DLD1 (cell line): ENCODE measurements around the gene CD300C.
"Not testable (repeated sequence)": the region's sequence is repeated elsewhere in the genome, so short reads cannot be mapped to it uniquely, and the experiment has no call there.

ENCODE experiments used
- in situ Hi-C: cut with HindIII; loops from 2 replicates; pipeline ENCODE4 v1.10.0; 2017; ENCODE audit warnings: low sequenced_read_pairs

The CD300C gene

DNA sequence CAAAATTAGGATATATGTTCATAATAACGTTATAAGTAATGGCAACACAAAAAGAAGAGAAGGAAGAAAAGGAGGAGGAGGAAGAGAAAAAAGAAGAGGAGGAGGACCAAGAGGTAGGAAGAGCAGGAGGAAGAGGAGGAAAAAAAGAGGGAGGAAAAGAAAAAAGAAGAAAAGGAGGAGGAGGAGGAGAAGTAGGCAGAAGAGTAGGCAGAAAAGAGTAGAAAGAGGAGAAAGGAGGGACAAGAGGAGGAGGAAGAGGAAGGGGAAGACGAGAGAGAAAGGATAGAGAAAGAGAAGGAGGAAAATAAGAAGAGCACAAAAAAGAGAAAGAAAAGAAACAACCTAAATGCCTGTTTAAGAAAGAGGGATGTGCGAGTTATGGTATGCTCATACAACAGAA is 9.0 kb downstream of the CD300C start:
- in situ Hi-C loops, result no loop called here

DNA sequence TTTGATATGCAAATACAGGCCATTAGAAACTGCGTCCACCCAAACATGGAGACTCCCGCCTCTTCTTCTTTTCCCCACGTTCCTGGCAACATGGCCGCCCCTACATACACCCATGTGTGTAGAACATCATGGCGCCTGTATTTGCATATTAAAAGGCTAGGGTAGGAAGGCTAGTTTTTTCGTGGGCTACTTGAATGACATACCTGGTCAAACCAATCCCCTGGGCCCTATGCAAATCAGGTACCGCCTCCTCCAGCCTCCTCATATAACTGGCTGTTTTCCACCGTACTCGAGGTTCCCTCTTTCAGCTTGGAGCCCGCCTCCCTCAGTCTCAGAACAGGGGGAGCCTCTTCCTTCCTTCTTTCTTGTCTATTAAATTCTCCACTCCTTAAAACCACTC is 13.8 kb downstream of the CD300C start:
- in situ Hi-C loops, result no loop called here

DNA sequence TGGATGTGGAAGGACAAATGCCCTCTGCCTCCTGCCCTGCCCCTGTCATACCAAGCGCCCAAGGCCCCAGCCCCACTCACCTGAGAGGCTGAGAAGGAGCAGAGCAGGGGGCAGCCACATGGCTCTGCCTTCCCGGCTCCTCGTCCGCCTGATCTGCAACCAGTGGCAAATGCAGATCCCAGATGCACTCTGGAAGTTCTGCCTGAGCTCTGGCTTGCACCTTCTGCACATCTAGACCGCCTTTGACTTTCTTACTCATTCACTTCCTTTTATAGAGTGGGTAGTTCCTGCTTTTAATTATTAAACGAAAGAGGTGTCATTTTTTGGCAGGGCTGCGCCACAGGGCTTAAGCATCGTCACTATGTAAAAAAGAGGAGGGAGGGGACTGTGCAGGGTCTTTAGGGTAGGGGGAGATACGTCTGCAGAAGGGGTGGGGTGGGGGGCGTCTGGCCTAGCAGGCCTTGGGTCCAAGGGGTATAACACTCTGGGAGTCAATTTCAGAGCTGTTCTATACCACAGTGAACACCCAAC is 14.6 kb downstream of the CD300C start, which contains the start of gene CD300LB:
Gene CD300LB (minus strand): TSS at position 245 of the 531 bp plus-strand sequence. CDS start 125 bp downstream, at position 120.
- in situ Hi-C loops, result no loop called here

DNA sequence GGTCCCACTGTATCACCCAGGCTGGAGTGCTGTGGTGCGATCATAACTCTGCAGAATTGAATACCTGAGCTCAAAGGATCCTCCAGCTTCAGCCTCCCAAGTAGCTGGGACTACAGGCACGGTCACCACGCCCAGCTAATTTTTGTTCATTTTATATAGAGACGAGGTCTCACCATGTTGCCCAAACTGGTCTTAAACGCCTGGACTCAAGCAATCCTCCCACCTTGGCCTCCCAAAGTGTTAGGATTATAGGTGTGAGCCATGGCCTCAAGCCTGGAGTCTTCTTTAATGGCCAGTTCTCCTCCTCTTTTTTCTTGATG is 15.1 kb downstream of the CD300C start:
- in situ Hi-C loops, result no loop called here

DNA sequence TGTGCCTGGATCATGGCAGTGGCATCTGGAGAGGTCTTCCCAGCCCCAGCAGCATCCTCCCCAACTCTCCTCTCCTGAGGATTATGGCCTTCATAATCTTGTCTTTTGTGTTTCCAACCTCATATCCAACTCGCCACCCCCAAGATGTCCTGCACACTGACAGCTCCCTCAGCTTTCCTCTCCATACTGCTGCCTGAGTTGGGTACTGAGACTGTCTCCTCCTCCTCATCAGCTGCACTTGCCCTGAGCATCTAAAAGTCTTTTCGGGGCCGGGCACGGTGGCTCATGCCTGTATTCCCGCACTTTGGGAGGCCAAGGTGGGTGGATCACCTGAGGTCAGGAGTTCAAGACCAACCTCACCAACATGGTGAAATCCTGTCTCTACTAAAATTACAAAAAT is 16.7 kb downstream of the CD300C start:
- in situ Hi-C loops, result no loop called here

DNA sequence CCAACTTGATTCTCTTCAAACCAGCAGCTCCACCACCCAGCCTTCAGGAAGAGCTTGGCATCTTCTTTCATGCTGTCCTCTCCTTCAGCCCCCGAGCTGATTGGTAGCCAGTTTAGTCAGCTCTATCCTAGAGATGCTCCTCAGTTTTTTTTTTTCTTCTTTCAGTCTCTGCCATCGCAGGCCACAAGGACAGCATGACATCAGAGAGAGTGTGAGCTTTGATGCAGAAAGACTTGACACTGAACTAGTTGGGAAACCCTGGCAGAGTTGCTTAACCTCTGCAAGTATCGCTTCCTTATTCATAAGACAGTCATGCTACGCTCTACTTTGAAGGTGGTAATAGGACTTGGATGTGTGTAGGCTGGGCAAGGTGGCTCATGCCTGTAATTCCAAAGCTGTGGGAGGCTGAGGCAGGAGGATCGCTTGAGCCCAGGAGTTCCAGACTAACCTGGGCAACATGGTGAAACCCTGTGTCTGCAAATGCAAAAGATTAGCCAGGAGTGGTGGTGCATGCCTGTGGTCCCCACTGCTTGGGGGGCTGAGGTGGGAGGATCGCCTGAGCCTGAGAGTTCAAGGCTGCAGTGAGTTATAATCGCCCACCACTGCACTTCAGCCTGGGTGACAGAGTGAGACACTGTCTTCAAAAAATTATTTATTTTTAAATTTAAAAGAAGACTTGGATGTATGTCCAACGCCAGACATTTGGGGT is 17.3 kb downstream of the CD300C start:
- in situ Hi-C loops, result no loop called here

DNA sequence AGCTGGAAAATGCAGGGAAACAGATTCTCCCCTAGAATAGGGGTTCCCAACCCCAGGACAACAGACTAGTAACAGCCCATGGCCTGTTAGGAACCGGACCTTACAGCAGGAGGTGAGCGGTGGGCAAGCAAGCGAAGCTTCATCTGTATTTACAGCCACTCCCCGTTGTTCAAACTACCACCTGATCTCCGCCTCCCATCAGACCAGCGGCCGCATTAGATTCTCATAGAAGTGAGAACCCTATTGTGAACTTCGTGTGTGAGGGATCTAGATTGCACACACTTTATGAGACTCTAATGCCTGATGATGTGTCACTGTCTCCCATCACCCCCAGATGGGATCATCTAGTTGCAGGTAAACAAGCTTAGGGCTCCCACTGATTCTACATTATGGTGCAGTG is 18.2 kb downstream of the CD300C start:
- in situ Hi-C loops, result no loop called here

DNA sequence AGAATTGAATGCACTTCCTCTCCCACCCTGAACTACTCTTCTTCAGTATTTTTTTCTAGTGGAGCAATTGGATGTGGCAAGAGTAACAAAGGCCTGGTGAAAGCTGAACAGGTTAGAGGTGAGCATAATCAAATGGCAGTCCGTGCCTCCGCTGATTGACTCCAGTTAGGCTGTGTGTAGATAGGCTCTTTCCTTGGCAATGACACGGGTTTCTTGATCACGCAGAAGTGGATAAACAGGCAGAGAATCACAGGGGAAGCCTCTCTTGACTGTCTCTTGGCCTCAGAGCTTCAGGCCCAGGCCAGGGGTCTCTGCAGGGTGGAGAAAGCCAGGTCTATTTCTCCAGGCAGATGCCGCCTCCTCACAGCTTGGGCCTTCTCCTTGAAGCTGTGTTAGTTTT is 18.8 kb downstream of the CD300C start:
- in situ Hi-C loops, result no loop called here

DNA sequence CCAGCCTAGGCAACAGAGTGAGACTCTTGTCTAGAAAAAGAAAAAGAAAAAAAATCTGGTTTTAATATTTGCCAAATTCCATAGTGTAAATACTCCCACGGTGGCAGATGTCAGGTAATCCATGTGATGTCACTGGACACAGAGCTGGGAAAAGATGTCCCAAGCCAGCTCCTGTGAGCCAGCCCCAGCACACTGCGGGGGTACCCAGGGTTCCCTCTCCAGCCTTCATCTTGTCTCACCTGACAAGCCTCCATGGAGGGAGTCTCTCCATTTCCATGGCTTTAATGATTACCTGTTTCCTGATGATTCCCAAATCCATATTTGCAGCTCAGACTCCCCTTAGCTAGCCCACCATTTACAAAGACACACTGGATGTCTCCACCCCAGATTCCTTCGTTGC is 19.2 kb downstream of the CD300C start:
- in situ Hi-C loops, result no loop called here

DNA sequence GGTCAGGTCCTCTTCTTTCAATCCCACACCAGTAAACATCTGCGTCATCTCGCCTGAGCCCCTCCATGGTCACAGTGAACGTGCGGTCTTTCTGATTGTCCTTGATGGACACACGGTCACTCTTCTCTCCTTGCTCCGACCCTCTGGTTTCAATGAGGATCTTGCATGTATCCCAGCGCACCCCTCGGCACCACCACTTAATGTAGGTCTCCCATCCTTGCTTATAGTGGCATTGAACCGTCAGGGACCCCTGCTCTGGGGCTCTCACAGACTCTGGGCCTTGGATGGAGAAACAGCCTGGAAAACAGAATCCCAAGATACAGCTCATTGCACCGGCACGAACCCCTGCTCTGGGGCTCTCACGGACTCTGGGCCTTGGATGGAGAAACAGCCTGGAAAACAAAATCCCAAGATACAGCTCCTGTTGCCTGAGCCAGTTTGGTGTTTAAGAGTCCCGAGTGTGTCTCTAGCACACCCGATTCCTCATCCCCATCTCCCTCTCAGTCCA is 20.1 kb downstream of the CD300C start:
- in situ Hi-C loops, result no loop called here

DNA sequence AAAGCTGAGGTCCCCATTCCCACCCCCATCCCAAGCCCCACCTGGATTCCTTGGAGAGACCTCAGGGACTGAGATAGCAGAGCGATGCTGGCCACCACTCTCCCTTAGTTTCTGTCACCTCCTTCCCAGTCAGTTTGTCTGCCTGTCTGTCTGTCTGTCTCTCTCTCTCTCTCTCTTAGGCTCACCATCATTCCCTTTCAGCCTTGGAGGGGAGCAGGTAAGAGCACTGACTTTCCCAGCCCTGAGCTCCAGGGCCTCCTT is 20.5 kb downstream of the CD300C start:
- in situ Hi-C loops, result no loop called here

DNA sequence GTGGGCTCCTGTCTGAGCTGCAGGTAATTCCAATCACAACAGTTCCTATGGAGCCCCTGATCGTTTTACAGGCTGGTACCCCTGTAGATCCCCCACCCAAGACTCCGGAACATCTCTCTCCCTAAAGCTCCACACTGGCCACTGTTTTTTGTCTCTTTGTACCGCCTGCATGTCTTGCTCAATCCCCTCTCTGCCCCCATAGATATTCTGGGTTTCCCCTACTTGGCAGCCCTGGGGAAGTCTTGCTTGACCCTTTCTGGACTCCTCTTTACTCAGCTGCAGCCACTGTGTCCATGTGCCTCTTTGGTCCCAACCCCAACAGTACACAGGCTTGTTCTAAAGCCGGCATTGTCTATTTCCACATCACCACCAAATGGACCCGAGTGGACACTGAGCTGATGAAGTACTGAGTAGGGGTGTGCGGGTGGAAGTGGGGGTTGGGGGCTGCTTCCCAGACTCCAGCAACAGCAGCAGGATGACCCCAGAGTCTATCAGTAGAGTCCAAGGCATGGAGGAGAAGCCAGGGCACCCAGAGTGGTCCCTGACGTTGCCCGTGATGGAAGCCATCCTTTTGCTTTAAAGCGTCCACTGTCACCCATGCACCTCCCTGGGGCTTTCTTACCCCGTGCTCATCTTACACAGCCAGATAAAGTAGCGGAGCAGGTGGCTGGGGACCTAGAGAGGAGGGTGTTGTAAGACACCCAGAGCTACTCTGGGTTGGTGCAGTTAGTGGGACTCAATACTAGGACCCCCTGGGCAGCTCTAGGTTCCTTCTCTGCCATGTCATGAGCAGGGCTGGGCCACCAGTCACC is 21.1 kb downstream of the CD300C start:
- in situ Hi-C loops, result no loop called here

DNA sequence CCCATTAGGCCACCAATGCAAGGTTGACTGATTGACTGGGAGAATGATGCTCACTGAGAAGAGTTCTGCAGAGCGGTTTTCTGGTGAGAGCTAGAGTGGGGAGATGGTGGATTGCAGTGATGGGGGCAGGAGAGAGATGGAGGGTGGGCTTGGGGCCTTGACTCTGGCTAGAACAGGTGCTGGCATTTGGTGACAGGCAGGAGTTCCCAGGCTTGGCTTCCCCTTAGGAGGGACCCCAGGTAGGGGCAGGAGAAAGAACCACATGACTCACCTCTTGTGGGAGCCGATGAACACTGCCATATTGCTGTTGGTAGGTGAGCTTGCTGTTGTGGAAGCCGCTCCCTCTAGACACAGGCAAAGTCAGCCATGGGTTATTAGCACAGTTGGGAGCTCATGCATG is 22.6 kb downstream of the CD300C start:
- in situ Hi-C loops, result no loop called here

DNA sequence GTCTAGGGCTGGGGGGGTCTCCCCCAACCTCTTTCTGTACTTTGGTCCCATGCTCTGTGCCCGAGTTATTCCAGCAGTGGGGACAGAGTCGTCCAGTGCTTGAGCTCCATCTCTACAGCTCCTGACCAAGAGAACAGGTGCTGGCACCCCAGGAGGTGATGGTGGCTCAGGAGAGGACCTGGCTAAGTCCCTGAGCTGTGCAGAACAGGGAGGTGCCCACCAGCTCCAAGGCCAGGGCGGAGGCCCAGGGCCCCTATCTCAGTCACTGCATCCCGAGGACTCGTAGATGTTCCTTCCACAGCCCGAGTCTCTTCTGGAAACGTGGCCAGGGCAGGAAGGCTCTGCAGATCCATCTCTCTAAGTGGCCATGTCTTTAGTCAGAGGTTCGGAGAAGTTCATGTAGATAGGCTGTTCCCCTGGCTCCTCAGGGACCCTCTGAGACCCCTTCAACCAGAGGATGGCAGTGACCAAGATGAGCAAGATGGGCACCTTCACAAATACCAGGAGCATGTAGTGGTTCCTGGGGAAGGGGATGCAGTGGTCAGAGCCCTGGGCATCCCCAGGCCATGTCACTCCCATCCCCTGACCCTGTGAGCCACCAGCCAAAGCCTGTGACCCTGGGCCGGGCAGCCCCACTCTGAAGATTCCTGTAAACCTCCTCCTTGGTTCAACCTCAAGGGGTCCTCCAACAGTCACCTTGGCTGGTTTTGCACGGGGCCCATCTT is 23.4 kb downstream of the CD300C start:
- in situ Hi-C loops, result no loop called here

DNA sequence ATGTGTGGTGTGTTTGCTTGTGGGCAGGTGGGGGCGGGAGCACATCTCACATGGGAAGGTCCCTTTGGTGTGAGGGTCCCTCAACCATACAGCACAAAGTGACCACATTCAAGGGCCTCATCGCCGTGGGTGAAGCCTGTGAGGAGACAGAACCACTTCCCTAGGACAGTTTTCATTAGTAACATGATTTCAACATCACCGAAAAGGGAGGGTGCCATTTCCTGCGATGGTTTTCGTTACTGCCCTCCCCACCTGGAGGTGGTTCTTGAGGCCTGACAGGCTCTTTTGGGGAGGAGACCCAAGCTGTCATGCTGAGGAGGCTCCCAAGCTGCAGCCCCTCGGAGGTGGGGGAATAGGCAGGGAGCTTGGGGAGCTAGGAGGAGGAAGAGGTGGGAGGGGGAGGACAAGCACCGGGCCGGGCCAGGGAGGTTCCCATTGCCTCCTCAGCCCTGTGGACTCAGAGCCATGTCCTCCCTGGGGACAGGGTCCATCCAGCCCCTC is 24.2 kb downstream of the CD300C start:
- in situ Hi-C loops, result no loop called here

DNA sequence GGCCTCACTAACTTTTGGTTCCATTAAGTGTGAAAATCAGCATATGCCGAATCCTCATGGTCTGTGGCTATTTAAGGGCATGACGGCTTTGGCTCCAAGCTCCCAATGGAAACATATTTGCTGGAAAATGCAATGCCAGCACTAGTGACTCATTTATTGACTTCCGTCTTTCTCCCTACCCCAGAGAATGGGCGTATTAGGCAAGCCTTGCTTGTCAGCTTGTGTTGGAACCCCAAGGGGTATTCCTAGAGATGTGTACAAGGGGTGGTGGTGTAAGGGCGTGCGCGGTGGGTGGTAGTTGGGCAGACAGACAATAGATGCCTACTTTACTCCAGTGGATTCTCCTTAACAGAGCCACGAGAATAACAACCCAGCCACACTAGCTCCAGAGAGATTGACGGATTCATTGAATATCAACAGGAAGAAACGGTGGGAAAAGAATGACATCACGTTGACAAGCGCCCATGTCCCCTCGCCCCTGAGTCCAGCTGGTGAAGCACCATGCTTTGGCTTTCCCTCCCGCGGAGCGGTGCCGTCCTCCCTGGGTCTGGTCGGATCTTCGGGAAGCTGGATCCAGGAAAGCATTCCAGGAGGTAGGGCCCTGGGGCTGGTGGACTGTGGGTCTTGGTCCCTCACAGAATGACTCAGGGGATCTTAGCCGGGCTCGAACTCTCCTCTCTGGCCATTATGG is 25.0 kb downstream of the CD300C start:
- in situ Hi-C loops, result no loop called here

DNA sequence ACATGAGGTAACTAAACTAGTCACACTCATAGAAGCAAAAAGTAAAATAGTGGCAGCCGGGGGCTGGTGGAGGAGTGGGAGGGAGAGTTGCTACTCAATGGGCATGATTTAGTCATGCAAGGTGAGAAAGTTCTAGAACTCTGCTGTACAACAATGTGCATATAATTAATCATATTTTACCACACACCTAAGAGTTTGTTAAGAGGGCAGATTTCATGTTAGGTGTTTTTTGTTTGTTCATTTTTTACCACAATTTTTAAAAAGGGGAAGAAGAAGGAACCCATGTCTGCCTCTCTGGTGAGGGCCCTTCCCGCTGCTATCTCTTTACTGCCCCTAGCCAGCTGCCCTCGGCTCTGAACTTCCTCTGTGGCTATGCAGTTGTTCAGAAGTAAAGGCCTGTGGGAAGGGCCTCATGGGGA is 25.9 kb downstream of the CD300C start:
- in situ Hi-C loops, result no loop called here

DNA sequence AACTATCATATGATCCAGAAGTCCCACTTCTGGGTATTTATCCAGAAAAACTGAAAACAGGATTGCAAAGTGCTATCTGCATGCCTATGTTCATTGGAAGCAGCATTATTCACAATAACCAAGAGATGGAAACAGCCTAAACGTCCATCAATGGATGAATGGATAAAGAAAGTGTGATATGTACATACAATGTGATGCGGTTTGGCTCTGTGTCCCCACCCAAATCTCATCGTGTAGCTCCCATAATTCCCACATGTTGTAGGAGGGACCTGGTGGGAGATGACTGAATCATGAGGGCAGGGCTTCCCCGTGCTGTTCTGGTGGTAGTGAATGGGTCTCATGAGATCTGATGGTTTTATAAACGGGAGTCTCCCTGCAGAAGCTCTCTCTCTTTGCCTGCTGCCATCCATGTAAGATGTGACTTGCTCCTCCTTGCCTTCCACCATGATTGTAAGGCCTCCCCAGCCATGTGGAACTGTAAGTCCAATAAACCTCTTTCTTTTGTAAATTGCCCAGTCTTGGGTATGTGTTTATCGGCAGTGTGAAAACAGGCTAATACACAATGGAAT is 27.4 kb downstream of the CD300C start:
- in situ Hi-C loops, result not testable (repeated sequence)

DNA sequence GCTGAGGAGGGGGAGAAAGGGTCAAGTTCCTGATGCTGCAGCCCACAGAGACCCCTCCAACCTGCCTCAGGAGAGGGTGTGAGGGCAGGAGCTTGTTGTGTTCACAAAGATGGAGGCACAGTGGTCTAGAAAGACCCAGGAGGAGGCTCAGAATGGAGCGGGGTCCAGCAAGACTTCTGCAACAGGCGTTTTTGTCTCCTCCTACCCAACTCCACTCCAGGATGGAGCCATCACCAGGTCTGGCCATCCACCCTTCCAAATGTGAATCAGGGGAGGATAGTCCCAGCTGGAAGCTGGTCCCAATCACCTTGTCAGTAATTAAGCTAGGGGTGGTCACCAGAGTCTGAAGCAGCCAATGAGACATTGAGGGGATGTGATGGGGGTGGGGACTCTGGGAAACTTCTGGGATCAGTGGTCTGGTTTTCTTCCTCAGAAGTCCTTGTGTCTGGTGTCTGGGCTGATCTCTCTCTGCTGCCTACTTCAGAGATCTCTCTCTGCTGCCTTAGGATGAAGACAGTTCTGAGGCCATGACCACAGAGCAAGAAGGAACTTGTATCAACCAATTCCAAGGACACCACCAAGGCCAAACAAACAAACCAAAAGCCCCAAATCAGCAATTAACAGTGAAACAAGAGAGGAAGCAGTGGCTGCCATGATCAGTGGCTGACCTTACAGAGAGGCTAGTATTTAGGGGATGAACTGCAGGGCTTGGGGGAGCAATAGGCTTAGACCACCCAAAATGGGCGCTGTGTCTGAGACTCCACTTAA is 29.2 kb downstream of the CD300C start:
- in situ Hi-C loops, result no loop called here

DNA sequence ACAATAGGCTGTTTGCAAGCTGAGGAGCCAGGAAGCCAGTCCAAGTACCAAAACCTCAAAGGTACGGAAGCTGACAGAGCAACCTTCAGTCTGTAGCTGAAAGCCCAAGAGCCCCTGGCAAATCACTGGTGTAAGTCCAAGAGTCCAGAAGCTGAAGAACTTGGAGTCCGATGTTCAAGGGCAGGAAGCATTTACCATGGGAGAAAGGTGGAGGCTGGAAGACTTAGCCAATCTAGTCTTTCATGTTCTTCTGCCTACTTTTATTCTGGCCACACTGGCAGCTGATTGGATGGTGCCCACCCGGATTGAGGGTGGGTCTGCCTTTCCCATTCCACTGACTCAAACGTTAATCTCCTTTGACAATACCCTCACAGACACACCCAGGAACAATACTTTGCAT is 30.0 kb downstream of the CD300C start:
- in situ Hi-C loops, result no loop called here
